Stimulated activated CD4-positive, alpha-beta T cell treated with anti-CD3 and anti-CD28 coated beads, Interleukin-2, amount 100 ng/mL, for 4 hours (primary cell): ENCODE data around the gene ZNF746.
"Not testable (repeated sequence)": the region's sequence is repeated elsewhere in the genome, so short reads cannot be mapped to it uniquely, and the experiment has no call there.

Source experiments
- DNase-seq: peaks from one replicate; pipeline ENCODE4 v3.0.0-alpha.2; 2020; ENCODE audit warnings: low read depth

Gene ZNF746

GRCh38 chr7:149497467-149498261 lies at the start of gene ZNF746:
ZNF746 (minus strand) TSS chr7:149497809; CDS start chr7:149497536, 273 bp downstream.
- DNase-seq: peak; percentile 74

DNA sequence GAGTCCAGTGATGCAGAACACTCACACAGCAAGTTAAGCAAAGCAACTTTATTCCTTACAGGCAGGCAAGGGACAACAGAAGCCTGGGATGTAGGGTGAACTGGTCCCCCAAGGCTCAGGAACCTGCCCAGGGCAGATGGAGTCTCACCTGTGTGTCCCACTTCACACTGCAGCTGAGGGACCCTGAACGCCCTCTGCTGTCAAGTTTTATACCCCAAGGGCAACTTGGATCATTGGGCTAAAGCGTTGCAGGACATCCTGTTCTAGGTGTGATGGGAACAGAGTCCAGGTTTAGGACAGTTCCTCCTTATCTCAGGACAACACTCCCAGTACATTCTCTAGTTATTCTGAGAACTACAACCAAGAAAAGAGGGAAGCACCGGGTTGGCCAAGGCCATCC lies 49.5 kb upstream of the ZNF746 start:
- no peak for DNase-seq

DNA sequence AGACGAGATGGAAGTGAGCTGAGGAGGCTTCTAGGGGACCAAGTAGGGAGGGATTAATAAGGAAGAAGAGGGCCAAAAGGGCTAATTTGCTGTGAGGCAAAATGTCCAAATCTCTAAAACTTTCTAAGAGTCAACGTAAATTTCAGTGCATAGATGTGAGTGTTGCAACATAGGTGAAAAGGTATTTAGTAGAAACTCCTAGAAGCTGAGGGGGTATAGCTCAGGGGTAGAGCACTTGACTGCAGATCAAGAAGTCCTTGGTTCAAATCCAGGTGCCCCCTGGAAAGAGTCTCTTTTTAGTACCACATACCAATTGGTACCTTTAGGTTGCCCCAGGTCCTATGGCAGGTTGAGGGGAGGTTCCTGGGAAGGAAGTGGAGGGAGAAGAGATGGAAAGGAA lies 48.7 kb upstream of the ZNF746 start:
- no peak for DNase-seq

- DNase-seq: no peak
Measured at GRCh38 chr7:149544028-149544427, 46.4 kb upstream of the ZNF746 start.

- DNase-seq: no peak
Measured at GRCh38 chr7:149532654-149533053, 35.0 kb upstream of the ZNF746 start.

DNA sequence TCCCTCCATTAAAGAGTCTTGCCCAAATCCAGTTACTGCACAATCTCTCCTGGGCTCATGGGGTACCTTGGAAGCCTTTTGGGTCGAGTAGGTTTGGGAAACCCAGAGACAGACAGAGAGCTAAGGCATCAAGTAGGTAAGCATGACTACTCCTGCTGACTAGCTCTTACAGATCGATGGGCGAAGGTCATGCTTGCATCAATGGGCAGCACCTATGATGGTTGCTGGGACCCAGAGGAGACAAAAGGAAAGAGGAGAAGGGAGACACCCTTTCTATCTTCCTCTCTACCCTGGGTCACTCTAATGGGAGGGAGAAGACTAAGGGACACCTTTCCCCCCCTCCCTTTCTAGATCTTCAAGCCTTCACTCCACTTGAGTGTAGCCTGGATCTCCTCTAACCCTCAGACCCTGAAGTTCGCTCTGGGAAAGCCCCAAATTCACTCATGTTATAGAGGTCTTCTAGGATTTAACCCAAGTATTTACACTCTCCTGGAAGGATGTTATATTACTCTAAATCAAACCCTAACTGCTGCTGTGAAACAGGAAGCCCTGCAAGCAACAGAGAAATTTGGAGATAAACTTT lies 31.6 kb upstream of the ZNF746 start:
- DNase-seq: no peak

- DNase-seq: no peak
Measured at GRCh38 chr7:149527414-149527813, 29.8 kb upstream of the ZNF746 start.

GRCh38 chr7:149525280-149525679 lies 27.7 kb upstream of the ZNF746 start:
- no peak for DNase-seq

DNA sequence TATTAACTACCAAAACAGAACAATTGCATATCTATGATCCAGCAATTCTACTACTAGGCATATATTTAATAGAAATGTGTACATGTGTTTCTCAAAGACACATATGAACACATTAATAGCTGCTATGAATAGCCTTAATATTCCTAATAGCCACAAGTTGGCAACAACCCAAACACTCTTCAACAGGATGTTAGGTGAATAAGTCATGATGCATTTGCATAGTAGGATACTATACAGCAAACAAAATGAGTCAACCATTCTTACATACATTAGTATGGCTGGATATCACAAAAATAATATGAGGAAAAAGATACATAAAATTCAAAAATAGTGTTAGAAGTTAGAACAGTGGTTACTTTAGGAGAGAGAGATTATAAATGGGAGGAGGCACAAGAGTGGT lies 26.8 kb upstream of the ZNF746 start:
- no peak for DNase-seq

- DNase-seq: no peak
Measured at GRCh38 chr7:149510248-149510647, 12.6 kb upstream of the ZNF746 start.

GRCh38 chr7:149509774-149510173 lies 12.2 kb upstream of the ZNF746 start:
- DNase-seq: no peak

GRCh38 chr7:149505551-149505950 lies 7.9 kb upstream of the ZNF746 start:
- no peak for DNase-seq

DNA sequence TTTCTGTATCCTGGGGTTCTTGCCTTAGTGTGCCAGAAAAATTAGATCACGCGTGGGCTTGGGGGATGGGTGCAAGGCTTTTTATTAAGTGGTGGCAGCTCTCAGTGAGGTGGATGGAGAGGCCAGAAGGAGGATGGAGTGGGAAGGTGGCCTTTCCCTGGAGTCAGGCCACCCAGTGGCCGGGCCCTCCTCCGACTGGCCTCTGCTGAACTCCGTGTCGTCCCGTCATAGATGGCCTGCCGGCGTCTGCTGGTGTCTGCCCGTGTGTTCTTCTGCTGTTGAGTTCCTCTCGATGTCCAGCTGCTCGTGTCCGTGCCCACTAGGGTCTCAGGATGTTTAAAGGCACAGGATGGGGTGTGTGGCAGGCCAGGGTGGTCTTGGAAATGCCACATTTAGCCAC lies 4.0 kb upstream of the ZNF746 start:
- DNase-seq: no peak

DNA sequence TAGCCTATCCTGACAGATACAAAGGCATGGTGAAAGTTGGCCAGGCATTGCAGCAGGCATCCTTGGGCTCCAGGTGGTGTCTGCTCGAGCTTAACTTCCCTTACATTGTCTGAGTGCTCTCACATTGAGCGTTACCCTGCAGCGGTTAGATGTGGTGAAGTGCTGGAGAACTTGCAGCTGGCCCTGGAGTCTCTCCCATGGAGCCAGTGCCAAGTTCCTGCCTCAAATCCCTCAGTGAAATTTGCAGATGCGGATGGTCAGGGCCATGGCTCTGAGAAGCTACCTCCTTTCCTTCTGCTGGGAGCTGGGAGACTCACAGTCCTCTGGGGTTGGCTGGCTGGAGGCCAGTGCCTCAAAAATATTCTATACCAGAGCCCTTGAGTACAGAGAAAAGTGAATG lies 3.3 kb upstream of the ZNF746 start:
- DNase-seq: no peak

DNA sequence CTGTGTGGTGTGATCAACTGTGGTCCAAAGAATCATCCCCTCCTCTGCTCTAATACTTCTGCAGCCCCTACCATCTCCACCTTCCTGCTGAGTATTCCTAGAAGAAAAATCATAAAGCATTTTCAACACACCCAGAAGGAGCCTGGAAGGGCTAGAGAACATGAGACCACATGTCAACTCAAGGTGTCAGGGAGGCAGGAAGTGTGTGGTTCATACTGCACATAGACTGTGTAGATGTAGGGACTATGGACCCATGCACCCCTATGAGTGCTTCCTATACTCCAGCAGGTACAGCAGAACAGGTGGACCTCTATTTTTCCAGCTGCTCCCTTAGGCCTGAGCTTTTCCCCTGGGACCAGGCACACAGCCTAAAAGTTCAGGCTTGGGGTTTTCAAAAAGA lies 2.6 kb upstream of the ZNF746 start:
- no peak for DNase-seq

DNA sequence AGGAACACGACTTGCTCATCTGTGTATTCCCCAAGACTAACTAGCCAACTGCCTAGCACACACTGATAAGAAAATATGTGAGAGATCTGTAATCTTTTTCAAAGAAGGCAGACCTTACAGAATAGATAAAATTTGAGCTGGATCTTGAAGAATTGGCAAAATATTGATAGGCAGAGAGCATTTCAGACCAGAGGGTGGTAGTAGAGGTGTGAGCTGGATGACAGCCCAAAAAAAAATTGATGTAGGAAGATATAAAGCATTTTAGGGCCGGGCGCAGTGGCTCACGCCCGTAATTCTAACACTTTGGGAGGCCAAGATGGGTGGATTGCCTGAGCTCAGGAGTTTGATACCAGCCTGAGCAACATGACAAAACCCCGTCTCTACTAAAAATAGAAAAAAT lies 1.2 kb upstream of the ZNF746 start:
- no peak for DNase-seq

GRCh38 chr7:149496642-149497391 lies 792 bp downstream of the ZNF746 start:
- DNase-seq: peak; percentile 36

GRCh38 chr7:149495785-149496641 lies 1.6 kb downstream of the ZNF746 start:
- DNase-seq: no peak

- no peak for DNase-seq
Measured at GRCh38 chr7:149494738-149495368, 2.8 kb downstream of the ZNF746 start.

- not testable (repeated sequence) for DNase-seq
Measured at GRCh38 chr7:149493975-149494374, 3.6 kb downstream of the ZNF746 start.

GRCh38 chr7:149493366-149493765 lies 4.2 kb downstream of the ZNF746 start:
- DNase-seq: no peak
